H9 (cell line): ENCODE results near the gene NCAM2. TPM values are rescaled to one million over a fixed set of nuclear protein-coding genes. Genes with fewer than 3 reads are reported as not detected.

Experiments
- DNase-seq: peaks from one replicate; pipeline ENCODE4 v3.0.0-alpha.2; 2017
- H2AFZ ChIP-seq: one replicate; pipeline ENCODE4 v1.6.1; 2013; ENCODE audit warnings: mild to moderate bottlenecking, low read length, control low read depth, moderate library complexity
- H2AK5ac ChIP-seq: 2 replicates; pipeline ENCODE4 v1.6.1; 2013; ENCODE audit warnings: low read length, control low read depth, mixed read lengths; ENCODE audit not compliant: insufficient read length
- H2BK120ac ChIP-seq: one replicate; pipeline ENCODE4 v1.6.1; 2013; ENCODE audit warnings: low read depth, mild to moderate bottlenecking, low read length, control low read depth, inconsistent platforms; ENCODE audit not compliant: poor library complexity, severe bottlenecking
- H2BK12ac ChIP-seq: 2 replicates; pipeline ENCODE4 v1.6.1; 2013; ENCODE audit warnings: low read length, control low read depth, mixed read lengths, low read depth; ENCODE audit not compliant: insufficient read length
- H2BK15ac ChIP-seq: 2 replicates; pipeline ENCODE4 v1.6.1; 2013; ENCODE audit warnings: low read depth, low read length, control low read depth
- H2BK20ac ChIP-seq: one replicate; pipeline ENCODE4 v1.6.1; 2013; ENCODE audit warnings: low read depth, mild to moderate bottlenecking, low read length, control low read depth, inconsistent platforms; ENCODE audit not compliant: poor library complexity, severe bottlenecking
- H2BK5ac ChIP-seq: 2 replicates; pipeline ENCODE4 v1.6.1; 2013; ENCODE audit warnings: low read length, control low read depth, mixed read lengths; ENCODE audit not compliant: insufficient read length
- H3K14ac ChIP-seq: 2 replicates; pipeline ENCODE4 v1.6.1; 2013; ENCODE audit warnings: low read length, control low read depth; ENCODE audit not compliant: insufficient read depth
- H3K18ac ChIP-seq: 2 replicates; pipeline ENCODE4 v1.6.1; 2013; ENCODE audit warnings: low read depth, mild to moderate bottlenecking, mixed read lengths, low read length, control low read depth; ENCODE audit not compliant: insufficient read length
- H3K23ac ChIP-seq: 2 replicates; pipeline ENCODE4 v1.6.1; 2013; ENCODE audit warnings: low read length, control low read depth, mixed read lengths, low read depth; ENCODE audit not compliant: insufficient read length
- H3K23me2 ChIP-seq: 2 replicates; pipeline ENCODE4 v1.6.1; 2013; ENCODE audit warnings: low read depth, mild to moderate bottlenecking, mixed read lengths, low read length, control low read depth; ENCODE audit not compliant: insufficient read length, poor library complexity, severe bottlenecking
- H3K27ac ChIP-seq: 2 replicates; pipeline ENCODE4 v1.5.1; 2013; ENCODE audit warnings: low read length, control low read depth, mixed read lengths, low read depth; ENCODE audit not compliant: insufficient read length
- H3K27me3 ChIP-seq: 2 replicates; pipeline ENCODE4 v1.6.1; 2013; ENCODE audit warnings: low read length, control low read depth, inconsistent platforms; ENCODE audit not compliant: insufficient read depth
- H3K4ac ChIP-seq: 2 replicates; pipeline ENCODE4 v1.6.1; 2013; ENCODE audit warnings: low read depth, mild to moderate bottlenecking, control low read depth, inconsistent platforms, low read length, moderate library complexity
- H3K4me1 ChIP-seq: 2 replicates; pipeline ENCODE4 v1.6.1; 2013; ENCODE audit warnings: low read length, control low read depth, inconsistent platforms; ENCODE audit not compliant: insufficient read depth
- H3K4me2 ChIP-seq: 2 replicates; pipeline ENCODE4 v1.6.1; 2013; ENCODE audit warnings: low read length, control low read depth, mixed read lengths; ENCODE audit not compliant: insufficient read length, insufficient read depth
- H3K56ac ChIP-seq: 2 replicates; pipeline ENCODE4 v1.6.1; 2013; ENCODE audit warnings: low read depth, mild to moderate bottlenecking, mixed read lengths, low read length, control low read depth; ENCODE audit not compliant: insufficient read length
- H3K79me1 ChIP-seq: 2 replicates; pipeline ENCODE4 v1.6.1; 2013; ENCODE audit warnings: low read depth, mild to moderate bottlenecking, moderate library complexity, low read length, control low read depth, inconsistent platforms; ENCODE audit not compliant: insufficient read depth, poor library complexity, severe bottlenecking
- H3K79me2 ChIP-seq: 2 replicates; pipeline ENCODE4 v1.6.1; 2013; ENCODE audit warnings: low read length, control low read depth, inconsistent platforms; ENCODE audit not compliant: insufficient read depth
- H3K9ac ChIP-seq: 2 replicates; pipeline ENCODE4 v1.6.1; 2013; ENCODE audit warnings: low read length, control low read depth, mixed read lengths; ENCODE audit not compliant: insufficient read length; ENCODE audit errors: extremely low read depth
- H3K9me3 ChIP-seq: one replicate; pipeline ENCODE4 v1.6.1; 2013; ENCODE audit warnings: low read depth, low read length, inconsistent platforms; ENCODE audit not compliant: control insufficient read depth
- H3T11ph ChIP-seq: one replicate; pipeline ENCODE4 v1.6.1; 2013; ENCODE audit warnings: mild to moderate bottlenecking, low read length, control low read depth, inconsistent platforms
- H4K20me1 ChIP-seq: one replicate; pipeline ENCODE4 v1.6.1; 2013; ENCODE audit not compliant: control insufficient read depth, insufficient read length, insufficient read depth
- H4K5ac ChIP-seq: 2 replicates; pipeline ENCODE4 v1.6.1; 2013; ENCODE audit warnings: low read depth, mild to moderate bottlenecking, mixed read lengths, low read length, control low read depth; ENCODE audit not compliant: insufficient read length
- H4K8ac ChIP-seq: replicated peaks from 2 replicates; pipeline ENCODE4 v1.6.1; 2013; ENCODE audit warnings: low read length, control low read depth, mixed read lengths, low read depth; ENCODE audit not compliant: insufficient read length
- H4K91ac ChIP-seq: 2 replicates; pipeline ENCODE4 v1.6.1; 2013; ENCODE audit warnings: low read depth, mild to moderate bottlenecking, moderate library complexity, mixed read lengths, low read length, control low read depth; ENCODE audit not compliant: insufficient read length
- H3K27ac Mint-ChIP-seq, 3 experiments: 2 replicates in 2 of 3; 3 replicates in 1 of 3; pipeline ENCODE4 v1.8.0; 2020 to 2021; ENCODE audit warnings: mixed read lengths in 3 of 3, mild to moderate bottlenecking in 1 of 3, moderate library complexity in 1 of 3
- H3K27me3 Mint-ChIP-seq: 2 replicates; pipeline ENCODE4 v1.8.0; 2021; ENCODE audit warnings: low read depth, mild to moderate bottlenecking, moderate library complexity, mixed read lengths
- H3K36me3 Mint-ChIP-seq, 3 experiments: 2 replicates in 2 of 3; 3 replicates in 1 of 3; pipeline ENCODE4 v1.8.0; 2020 to 2021; ENCODE audit warnings: low read depth in 3 of 3, mixed read lengths in 3 of 3; ENCODE audit not compliant: insufficient read depth in 1 of 3
- H3K4me1 Mint-ChIP-seq, 2 experiments: 2 replicates each; pipeline ENCODE4 v1.8.0; 2020; ENCODE audit warnings: mixed read lengths in 2 of 2
- H3K4me3 Mint-ChIP-seq, 2 experiments: 2 replicates in 1 of 2; 3 replicates in 1 of 2; pipeline ENCODE4 v1.8.0; 2020 to 2021; ENCODE audit warnings: mild to moderate bottlenecking in 2 of 2, mixed read lengths in 2 of 2, moderate library complexity in 1 of 2
- H3K9me3 Mint-ChIP-seq, 2 experiments: 2 replicates in 1 of 2; 3 replicates in 1 of 2; pipeline ENCODE4 v1.8.0; 2020; ENCODE audit warnings: mild to moderate bottlenecking in 2 of 2, mixed read lengths in 2 of 2, moderate library complexity in 1 of 2
- WGBS: extraction: QIAGEN DNeasy Blood & Tissue Kit; methylation state at CpG from one replicate; pipeline ENCODE4 v1.1.7; 2013; ENCODE audit warnings: missing lambda C conversion rate, low lambda C conversion rate, mixed read lengths; ENCODE audit not compliant: insufficient read length; ENCODE audit errors: extremely low coverage; 5-methylcytosine and 5-hydroxymethylcytosine counted together
- total RNA-seq: library from RNA; stranded (reverse); gene quantifications from 2 replicates; pipeline ENCODE4 v1.2.1, GENCODE V29; 2021
- TF ChIP-seq, protein P1 (sequence below): fragments of 200-600 bp; sonication (generic); conservative IDR thresholded peaks from 3 replicates; pipeline ENCODE4 v1.8.0; 2021; ENCODE audit warnings: antibody characterized with exemption, mild to moderate bottlenecking

NCAM2 gene
- total RNA-seq, 1 experiment from 2014 or later = 2.2 TPM

DNA sequence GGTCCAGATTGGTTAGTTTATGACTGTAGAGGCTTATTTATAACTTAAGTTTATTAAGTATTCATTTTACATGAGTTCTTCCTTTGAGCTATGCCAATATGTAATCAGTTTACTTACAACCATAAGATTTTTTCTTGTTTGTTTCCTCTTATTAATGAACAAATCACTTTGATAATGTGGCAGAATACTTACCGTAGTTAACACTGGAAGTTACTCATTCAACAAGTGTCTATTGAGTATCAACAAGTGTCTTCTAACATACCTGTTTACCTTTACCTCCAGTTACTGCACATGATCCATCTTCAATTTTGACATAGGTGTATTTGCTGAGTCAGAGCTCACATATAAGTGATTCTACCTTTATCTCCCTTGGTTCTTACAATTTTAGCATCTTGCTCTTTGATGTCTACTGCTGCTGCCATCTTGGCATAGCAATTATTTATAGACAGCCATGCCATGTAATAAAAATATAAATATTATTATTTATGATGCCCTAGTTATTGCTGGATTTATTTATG is 205.7 kb downstream of the NCAM2 start:
- no peaks in the 10 kb centered on the region for H3K4me1 Mint-ChIP-seq
- H3K36me3 Mint-ChIP-seq = no peaks in the 10 kb centered on the region
- WGBS = no CpG with 5 or more reads among the region's 1 CpG
- H3K27me3 Mint-ChIP-seq = no peaks in the 10 kb centered on the region
- Histone ChIP-seq H3K14ac (no peak overlapping the region), H3K18ac (no peak overlapping the region), H3K27ac (no peak overlapping the region), H3K79me2 (no peaks in the 10 kb centered on the region), H2BK12ac (no peak overlapping the region), H3K79me1 (no peaks in the 10 kb centered on the region), H2BK15ac (no peak overlapping the region), H3K4me2 (no peak overlapping the region), H3K23ac (no peak overlapping the region), H4K8ac (no peak overlapping the region), H2AFZ (no peak overlapping the region), H2AK5ac (no peak overlapping the region), H3K4ac (no peak overlapping the region), H3K9ac (no peak overlapping the region), H3K9me3 (no peaks in the 10 kb centered on the region), H3T11ph (no peak overlapping the region), H4K20me1 (no peaks in the 10 kb centered on the region), H3K56ac (no peak overlapping the region), H2BK20ac (no peak overlapping the region), H2BK5ac (no peak overlapping the region), H3K4me1 (no peaks in the 10 kb centered on the region), H3K23me2 (no peaks in the 10 kb centered on the region), H4K91ac (no peak overlapping the region), H3K27me3 (no peaks in the 10 kb centered on the region), H4K5ac (no peak overlapping the region), H2BK120ac (no peak overlapping the region)
- DNase-seq = no peak
- no peaks in the 10 kb centered on the region for H3K9me3 Mint-ChIP-seq
- H3K4me3 Mint-ChIP-seq = no peak overlapping the region
- TF ChIP-seq, protein P1, sequence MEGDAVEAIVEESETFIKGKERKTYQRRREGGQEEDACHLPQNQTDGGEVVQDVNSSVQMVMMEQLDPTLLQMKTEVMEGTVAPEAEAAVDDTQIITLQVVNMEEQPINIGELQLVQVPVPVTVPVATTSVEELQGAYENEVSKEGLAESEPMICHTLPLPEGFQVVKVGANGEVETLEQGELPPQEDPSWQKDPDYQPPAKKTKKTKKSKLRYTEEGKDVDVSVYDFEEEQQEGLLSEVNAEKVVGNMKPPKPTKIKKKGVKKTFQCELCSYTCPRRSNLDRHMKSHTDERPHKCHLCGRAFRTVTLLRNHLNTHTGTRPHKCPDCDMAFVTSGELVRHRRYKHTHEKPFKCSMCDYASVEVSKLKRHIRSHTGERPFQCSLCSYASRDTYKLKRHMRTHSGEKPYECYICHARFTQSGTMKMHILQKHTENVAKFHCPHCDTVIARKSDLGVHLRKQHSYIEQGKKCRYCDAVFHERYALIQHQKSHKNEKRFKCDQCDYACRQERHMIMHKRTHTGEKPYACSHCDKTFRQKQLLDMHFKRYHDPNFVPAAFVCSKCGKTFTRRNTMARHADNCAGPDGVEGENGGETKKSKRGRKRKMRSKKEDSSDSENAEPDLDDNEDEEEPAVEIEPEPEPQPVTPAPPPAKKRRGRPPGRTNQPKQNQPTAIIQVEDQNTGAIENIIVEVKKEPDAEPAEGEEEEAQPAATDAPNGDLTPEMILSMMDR = no peak
- no peak overlapping the region for H3K27ac Mint-ChIP-seq
